ENCODE data around the gene MED12L.
A peak's percentile ranks its signal among the peaks of the same experiment; 100 is the strongest.

MED12L gene

DNA sequence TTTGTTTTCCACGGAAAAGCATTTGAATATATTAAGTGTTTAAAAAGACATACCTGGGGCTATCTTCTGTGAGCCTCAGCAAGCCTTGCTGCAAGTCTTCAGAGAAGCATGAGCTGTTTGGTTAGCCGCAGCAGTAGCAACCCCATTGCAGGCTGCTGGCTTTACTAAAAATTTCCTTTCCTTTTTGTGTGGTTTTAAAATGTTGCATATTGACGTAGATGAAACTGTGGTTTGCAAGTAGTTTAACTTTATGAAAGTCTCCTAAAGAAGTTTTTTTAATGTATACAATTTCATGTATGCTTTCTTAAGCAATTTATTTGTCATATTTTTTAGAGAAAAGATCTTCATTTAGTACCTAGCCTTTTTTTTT, 117.6 kb downstream of the MED12L start, which contains the start of gene GPR171:
TSS of gene GPR171 (minus strand) at position 166 of the 370 bp plus-strand sequence. CDS start 3,830 bp downstream, outside the sequence.
- Histone ChIP-seq H3K79me2 (ENCODE audit: insufficient read depth, low read depth) (no peaks in the 10 kb centered on the region), H3K4me3 (IDR thresholded peaks at IDR 0.05; ENCODE audit: insufficient read depth, low read depth, low read length) (peak within 1 kb of the TSS; percentile 44), H3K36me3 (ENCODE audit: insufficient read depth) (no peaks in the 10 kb centered on the region), H3K27ac (peak within 1 kb of the TSS; percentile 41), H3K9ac (no peak within 1 kb of the TSS), H4K20me1 (ENCODE audit: insufficient read depth) (no peaks in the 10 kb centered on the region), H3K4me2 (peak within 1 kb of the TSS; percentile 70), H2AFZ (ENCODE audit: low read depth) (no peak within 1 kb of the TSS), H3K27me3 (ENCODE audit: insufficient read depth, low read depth) (no peaks in the 10 kb centered on the region), H3K4me1 (ENCODE audit: low read depth, poor library complexity, severe bottlenecking) (peaks cover 60% of the 10 kb centered on the region)
- no peak for TF ChIP-seq CTCF (conservative IDR thresholded peaks at IDR 0.05; ENCODE audit: low read depth, low read length)

- Histone ChIP-seq H4K20me1 (ENCODE audit: insufficient read depth) (no peaks in the 10 kb centered on the region), H3K27me3 (ENCODE audit: insufficient read depth, low read depth) (no peaks in the 10 kb centered on the region), H2AFZ (ENCODE audit: low read depth) (peak overlapping the region; percentile 17; the same call in 1 of the 2 replicates), H3K27ac (peak overlapping the region; percentile 39; the same call in 1 of the 2 replicates), H3K36me3 (ENCODE audit: insufficient read depth) (no peaks in the 10 kb centered on the region), H3K9ac (no peak overlapping the region), H3K79me2 (ENCODE audit: insufficient read depth, low read depth) (no peaks in the 10 kb centered on the region), H3K4me1 (ENCODE audit: low read depth, poor library complexity, severe bottlenecking) (peaks cover 51% of the 10 kb centered on the region), H3K4me3 (IDR thresholded peaks at IDR 0.05; ENCODE audit: insufficient read depth, low read depth, low read length) (no peak overlapping the region), H3K4me2 (peak overlapping the region; percentile 34)
- TF ChIP-seq CTCF (conservative IDR thresholded peaks at IDR 0.05; ENCODE audit: low read depth, low read length), result no peak
Measured at GRCh38 chr3:151204530-151205402, 119.3 kb downstream of the MED12L start.

GRCh38 chr3:151205482-151205881, 120.0 kb downstream of the MED12L start:
- H3K79me2 ChIP-seq (ENCODE audit: insufficient read depth, low read depth), result no peaks in the 10 kb centered on the region
- peaks cover 46% of the 10 kb centered on the region for H3K4me1 ChIP-seq (ENCODE audit: low read depth, poor library complexity, severe bottlenecking)
- no peak overlapping the region for H2AFZ ChIP-seq (ENCODE audit: low read depth)
- H3K27ac ChIP-seq, result peak overlapping the region; percentile 39; the same call in 1 of the 2 replicates
- H4K20me1 ChIP-seq (ENCODE audit: insufficient read depth), result no peaks in the 10 kb centered on the region
- H3K36me3 ChIP-seq (ENCODE audit: insufficient read depth), result no peaks in the 10 kb centered on the region
- H3K9ac ChIP-seq, result no peak overlapping the region
- H3K4me2 ChIP-seq, result peak overlapping the region; percentile 34
- no peak overlapping the region for H3K4me3 ChIP-seq (IDR thresholded peaks at IDR 0.05; ENCODE audit: insufficient read depth, low read depth, low read length)
- no peaks in the 10 kb centered on the region for H3K27me3 ChIP-seq (ENCODE audit: insufficient read depth, low read depth)
- no peak for TF ChIP-seq CTCF (conservative IDR thresholded peaks at IDR 0.05; ENCODE audit: low read depth, low read length)

DNA sequence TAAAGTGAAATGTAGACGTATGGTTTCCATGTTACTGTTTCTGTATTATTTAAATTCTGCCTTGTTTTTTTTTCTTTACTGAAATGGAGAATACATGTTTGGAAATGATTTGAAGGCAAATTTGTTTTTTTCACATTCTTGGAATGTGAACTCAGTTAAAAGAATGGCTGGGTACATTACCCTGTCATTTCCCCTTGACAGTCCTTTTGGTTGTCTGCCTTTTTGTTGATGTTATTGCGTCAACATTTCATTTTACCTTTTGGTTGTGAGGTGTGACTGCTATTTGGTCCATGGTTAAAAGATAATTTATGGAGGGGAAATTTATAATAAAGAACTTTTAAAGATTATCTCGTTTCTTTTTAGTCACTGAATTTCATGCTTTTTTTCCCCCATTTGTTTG, 120.7 kb downstream of the MED12L start:
- Histone ChIP-seq H3K27ac (no peak overlapping the region), H3K27me3 (ENCODE audit: insufficient read depth, low read depth) (no peaks in the 10 kb centered on the region), H2AFZ (ENCODE audit: low read depth) (no peak overlapping the region), H3K4me2 (no peak overlapping the region), H3K36me3 (ENCODE audit: insufficient read depth) (no peaks in the 10 kb centered on the region), H3K79me2 (ENCODE audit: insufficient read depth, low read depth) (no peaks in the 10 kb centered on the region), H3K4me1 (ENCODE audit: low read depth, poor library complexity, severe bottlenecking) (peaks cover 52% of the 10 kb centered on the region), H3K9ac (no peak overlapping the region), H3K4me3 (IDR thresholded peaks at IDR 0.05; ENCODE audit: insufficient read depth, low read depth, low read length) (no peak overlapping the region), H4K20me1 (ENCODE audit: insufficient read depth) (no peaks in the 10 kb centered on the region)
- TF ChIP-seq CTCF (conservative IDR thresholded peaks at IDR 0.05; ENCODE audit: low read depth, low read length), result no peak
